Renal cortical epithelial cell (primary cell): ENCODE data around the gene AP4E1. TPM values are rescaled to one million over a fixed set of nuclear protein-coding genes. Genes with fewer than 3 reads are reported as not detected.
A peak's percentile ranks its signal among the peaks of the same experiment; 100 is the strongest.
"Not testable (repeated sequence)": the region's sequence is repeated elsewhere in the genome, so short reads cannot be mapped to it uniquely, and the experiment has no call there.

Experiments
- DNase-seq: peaks from one replicate; pipeline ENCODE4 v3.0.0-alpha.2; 2011; ENCODE audit warnings: low read depth
- total RNA-seq: library from RNA; depleted of rRNA; stranded (reverse); fragments of >200 nt; gene quantifications from 2 replicates; pipeline ENCODE4 v1.2.3, GENCODE V29; 2014

The AP4E1 gene
- total RNA-seq, 1 donor from 2014 or later, result 18.8 TPM

DNA sequence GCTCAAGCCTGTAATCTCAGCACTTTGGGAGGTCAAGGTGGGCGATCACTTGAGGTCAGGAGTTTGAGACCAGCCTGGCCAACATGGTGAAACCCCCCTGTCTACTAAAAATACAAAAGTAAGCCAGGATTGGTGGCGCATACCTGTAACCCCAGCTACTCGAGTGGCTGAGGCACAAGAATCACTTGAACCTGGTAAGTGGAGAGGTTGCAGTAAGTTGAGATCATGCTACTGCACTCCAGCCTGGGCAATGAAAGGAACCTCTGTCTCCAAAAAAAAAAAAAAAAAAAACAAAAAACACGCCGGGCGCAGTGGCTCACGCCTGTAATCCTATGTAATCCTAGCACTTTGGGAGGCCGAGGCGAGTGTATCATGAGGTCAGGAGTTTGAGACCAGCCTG lies 18.9 kb upstream of the AP4E1 start:
- no peak for DNase-seq

DNA sequence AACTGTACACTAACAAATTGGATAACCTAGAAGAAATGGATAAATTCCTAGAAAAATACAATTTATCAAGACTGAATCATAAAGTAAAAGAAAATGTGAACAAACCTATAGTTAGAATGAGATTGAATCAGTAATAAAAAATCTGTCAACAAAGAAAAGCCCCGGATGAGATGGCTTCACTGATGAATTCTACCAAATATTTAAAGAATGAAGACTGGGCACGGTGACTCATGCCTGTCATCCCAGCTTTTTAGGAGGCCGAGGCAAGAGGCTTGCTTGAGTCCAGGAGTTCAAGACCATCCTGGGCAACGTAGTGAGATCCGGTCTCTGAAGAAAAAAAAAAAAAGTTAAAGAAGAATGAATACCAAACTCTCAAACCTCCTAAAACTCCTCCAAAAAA lies 17.7 kb upstream of the AP4E1 start:
- no peak for DNase-seq

DNA sequence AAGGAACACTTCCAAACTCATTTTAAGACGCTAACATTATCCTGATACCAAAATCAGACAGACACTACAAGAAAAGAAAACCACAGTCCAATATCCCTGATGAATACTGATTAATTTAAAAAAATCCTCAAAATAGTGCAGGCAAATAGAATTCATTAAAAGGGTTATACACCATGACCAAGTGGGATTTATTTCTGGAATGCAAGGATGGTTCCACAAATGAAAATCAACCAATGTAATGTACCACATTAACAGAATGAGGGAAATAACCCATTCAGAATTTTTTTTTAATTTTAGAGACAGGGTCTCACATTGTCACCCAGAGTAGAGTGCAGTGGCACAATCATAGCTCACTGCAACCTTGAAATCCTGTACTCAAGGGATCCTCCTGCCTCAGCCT lies 17.3 kb upstream of the AP4E1 start:
- DNase-seq, result no peak

DNA sequence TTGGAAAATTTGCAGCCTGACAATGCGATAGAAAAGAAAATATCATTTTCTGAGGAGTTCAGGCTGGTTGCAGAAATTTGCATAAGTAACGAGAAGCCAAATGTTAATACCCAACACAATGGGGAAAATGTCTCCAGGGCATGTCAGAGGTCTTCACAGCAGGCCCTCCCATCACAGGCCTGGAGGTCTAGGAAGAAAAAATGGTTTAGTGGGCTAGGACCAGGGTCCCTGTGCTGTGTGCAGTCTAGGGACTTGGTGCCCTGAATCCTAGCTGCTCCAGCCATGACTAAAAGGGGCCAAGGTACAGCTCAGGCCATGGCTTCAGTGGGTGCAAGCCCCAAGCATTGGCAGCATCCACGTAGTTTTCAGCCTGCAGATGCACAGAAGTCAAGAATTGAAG lies 14.5 kb upstream of the AP4E1 start:
- DNase-seq, result no peak

DNA sequence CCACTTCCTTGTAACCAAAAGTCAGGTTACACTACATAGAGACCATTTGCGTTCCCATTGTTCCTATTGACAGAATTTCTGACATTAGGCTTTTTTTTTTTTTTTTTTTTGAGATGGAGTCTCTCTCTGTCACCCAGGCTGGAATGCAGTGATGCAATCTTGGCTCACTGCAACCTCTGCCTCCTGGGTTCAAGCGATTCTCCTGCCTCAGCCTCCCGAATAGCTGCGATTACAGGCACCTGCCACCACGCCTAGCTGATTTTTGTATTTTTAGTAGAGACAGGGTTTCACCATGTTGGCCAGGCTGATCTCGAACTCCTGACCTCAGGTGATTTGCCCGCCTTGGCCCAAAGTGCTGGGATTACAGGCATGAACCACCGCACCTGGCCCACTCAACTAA lies 7.1 kb upstream of the AP4E1 start:
- DNase-seq, result not testable (repeated sequence)

DNA sequence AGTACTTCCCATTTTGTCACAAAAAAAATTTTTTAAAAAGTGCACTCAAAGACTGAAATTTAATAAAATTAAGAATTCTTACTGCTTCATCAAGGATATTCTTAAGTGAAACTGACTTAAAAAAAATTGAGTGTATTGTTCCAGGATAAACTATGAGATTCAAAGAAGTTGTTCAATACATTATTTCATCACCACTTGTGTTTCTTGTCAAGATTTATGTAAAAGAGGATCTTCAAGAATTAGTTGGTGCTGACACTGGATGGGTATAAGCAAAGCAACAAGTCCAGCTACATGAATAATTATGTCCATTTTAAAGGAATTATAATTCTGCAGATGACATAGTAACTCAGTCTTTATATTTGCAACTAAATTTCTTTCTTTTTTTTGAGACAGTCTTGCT lies 4.3 kb upstream of the AP4E1 start:
- no peak for DNase-seq

DNA sequence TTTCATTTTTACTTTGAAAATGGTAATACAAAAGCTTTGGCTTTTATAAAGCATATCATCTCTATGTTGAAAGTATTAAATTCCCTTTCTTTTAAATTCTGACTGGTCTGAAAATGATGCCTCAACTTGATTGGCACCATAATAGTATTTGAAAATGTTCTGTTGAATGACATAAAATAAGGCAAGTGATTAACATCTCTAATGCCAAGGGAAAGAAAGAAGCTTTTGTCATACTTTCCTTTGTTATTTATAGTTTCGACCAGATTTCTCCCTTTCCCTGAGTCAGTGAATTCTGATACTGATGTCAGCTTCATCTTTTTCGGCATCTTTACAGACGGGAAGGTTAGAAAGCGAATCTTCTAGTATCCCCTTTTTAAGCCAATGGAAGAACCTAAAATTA lies 3.4 kb upstream of the AP4E1 start:
- no peak for DNase-seq

DNA sequence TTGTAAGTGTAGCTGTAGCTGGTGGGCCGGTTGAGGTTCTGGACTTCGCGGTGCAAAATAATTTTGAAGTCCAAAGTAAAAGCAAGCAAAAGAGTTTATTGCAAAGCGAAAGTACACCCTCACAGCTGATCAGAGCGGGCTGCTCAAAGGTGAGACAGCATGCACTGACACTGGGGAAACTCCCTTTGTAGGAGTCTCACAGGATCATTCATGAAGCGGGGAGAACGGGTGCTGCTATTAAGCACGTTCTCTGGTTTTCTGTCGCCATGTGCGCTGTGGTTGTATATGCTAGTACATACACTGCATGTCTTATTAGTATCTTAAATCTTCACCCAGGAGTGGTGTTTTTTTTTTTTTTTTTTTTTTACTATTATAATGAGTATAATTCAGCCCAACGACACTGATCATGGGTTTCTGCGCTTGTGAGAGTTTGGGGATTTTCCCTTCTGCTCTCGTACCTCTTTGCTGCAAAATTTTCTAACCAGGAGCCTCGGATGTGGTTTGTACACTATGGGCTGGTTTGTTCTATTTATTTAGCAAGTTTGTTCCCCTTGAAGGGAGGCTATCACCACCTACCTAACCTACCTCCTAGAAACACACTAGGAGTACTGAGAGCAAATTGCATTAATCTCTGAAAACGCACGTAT lies 1.4 kb upstream of the AP4E1 start:
- DNase-seq, result peak; percentile 52

DNA sequence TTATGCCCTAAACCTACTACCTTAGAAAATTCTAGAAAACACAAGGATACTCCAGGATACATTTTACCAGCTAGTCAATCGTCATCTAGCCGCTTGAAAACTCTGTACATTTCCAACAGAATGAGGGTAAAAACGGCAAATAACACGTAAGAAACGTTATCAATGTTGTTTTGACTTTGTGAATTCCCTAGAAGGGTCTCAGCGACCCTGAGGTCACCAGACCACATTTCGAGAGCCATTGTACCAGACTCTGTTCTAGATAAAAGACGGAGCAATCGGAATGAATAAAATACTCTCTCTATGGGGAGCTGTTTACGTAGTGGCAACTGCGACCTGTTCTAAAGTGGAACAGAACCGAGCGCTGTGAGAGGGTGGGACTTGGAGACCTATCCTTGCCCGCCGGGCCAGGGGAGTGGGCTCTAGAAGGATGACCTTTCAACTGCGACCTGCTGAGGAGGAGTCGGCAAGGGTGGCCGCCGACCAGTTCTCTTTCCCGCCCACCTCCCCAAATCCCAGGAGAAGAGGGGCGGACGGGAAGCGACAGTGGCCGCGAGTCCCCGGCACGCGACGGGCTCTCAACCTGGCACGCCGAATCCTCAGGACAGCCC lies 778 bp upstream of the AP4E1 start:
- peak; percentile 33 for DNase-seq

DNA sequence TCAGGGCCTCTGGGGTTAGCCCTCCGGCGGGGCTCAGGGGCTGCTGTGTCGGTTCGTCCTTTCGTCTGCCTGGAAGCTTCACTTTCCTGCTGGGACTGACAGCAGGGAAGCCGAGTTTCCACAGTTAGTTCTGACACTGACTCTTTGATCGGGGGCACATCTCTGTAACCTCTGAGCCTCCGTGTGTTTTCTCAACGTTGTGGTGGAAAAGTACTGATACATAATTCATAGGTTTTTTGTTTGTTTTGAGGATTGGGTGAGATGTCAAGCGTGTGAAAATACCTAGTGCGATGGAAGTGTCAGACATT lies 481 bp downstream of the AP4E1 start:
- DNase-seq, result peak; percentile 25

DNA sequence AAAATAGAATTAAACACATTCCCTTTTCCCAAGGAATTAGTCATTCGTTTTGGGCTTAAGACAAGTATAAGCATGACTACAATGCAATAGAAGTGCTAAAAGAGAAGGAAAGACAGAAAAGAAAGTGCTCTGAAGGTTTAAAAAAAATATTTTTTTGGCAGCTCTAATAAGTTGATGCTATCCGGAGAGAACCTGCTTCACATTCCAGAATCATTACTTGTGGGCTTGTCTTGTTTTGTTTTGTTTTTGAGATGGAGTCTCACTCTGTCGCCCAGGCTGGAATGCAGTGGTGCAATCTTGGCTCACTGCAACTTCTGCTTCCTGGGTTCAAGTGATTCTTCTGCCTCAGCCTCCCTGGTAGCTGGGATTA lies 1.9 kb downstream of the AP4E1 start:
- peak; percentile 76 for DNase-seq

DNA sequence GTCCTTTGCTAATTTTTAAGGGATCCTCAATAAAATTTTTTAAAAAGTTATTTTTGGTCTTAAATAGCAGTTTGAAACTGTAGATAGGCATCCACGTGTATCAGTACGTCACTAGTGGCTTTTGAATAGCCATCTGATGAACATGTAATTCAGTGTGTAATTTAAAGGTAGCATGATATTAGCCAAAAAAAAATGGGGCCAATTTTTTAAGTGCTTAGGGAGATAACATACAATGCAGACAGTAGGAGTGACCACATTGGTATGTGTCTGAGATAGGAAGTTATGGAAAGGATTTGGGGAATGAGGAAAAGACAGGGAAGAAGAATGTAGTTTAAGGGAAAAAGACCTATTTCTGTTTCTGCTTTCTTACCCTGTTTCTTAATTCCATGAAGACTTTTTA lies 2.5 kb downstream of the AP4E1 start:
- no peak for DNase-seq

DNA sequence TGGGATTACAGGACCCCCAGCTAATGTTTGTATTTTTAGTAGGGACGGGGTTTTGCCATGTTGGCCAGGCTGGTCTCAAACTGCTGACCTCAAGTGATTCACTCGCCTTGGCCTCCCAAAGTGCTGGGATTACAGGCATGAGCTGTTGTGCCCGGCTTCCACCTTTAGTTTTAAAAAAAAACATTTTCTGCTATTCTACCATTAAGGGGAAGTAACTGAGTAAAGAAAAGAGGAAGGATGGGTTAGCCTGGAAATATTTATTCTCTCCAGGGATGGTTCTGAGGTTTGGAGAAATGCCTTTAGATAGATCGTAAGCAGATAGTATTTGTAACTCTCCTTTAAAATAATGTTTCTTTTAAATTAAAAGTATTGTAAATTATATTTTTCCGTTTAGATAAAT lies 3.1 kb downstream of the AP4E1 start:
- no peak for DNase-seq

DNA sequence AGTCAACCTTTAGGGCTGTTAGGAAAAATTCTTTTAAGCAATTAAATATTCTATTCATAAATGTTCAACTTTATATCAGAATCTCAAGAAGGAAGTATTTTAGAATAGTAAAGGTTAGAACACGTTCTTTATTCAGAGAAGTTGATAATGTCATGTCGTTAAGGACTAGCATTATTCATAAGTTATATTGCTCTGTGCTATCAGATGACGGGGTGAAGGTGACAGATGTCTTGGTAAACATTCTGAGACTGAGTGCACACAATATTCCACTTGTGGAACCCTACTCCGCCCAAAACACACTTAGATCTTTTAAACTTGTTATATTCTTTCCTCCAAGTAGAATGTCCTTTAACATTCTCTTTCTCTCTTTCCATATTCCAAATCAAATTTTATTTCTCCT lies 7.9 kb downstream of the AP4E1 start:
- no peak for DNase-seq

DNA sequence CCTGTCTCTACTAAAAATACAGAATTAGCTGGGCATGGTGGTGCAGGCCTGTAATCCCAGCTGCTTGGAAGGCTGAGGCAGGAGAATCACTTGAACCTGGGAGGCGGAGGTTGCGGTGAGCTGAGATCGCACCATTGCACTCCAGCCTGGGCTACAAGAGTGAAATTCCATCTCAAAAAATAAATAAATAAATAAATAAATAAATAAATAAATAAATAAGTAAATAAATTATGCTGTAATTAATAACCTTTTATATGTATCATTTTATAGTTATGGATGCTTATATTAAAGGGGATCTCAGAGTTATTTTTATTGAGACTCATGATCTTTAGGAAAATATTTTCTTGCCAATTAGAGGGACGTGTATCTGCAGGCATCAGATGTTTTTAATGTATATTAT lies 10.9 kb downstream of the AP4E1 start:
- not testable (repeated sequence) for DNase-seq

DNA sequence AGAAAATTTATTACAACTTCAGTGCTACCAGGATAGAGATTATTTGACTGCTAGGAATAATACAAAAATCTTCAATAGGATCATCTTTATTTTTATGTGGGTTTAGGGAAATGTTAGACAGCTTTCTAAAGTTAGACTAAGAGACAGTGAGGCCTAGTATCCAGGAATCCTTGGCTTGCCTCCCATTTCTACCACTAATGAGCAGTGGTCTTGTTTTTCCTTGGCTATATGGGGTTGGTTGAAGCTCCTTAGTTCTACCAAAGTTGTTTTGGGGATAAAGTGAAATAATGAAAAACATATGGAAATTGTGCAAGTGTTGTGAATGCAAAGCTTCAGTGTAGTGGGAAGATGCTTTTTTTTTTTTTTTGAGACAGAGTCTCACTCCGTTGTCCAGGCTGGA lies 16.8 kb downstream of the AP4E1 start:
- no peak for DNase-seq

DNA sequence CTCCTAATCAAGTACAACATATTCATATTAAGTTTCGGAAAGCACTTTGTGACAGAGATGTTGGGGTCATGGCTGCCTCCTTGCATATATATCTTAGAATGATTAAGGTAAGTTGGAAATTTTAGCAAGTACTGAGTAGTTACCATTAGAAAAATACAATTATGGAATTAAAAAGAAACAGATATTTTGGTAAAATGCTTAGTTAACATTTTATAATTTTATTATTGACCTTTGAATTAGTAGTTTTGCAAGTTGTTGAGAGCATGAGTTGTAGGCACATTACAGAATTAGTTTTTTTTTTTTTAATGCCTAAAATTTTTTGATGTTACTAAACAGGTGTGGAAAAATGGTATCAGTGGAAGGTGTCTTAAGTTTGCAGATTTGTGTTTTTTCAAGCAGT lies 20.6 kb downstream of the AP4E1 start:
- DNase-seq, result no peak

DNA sequence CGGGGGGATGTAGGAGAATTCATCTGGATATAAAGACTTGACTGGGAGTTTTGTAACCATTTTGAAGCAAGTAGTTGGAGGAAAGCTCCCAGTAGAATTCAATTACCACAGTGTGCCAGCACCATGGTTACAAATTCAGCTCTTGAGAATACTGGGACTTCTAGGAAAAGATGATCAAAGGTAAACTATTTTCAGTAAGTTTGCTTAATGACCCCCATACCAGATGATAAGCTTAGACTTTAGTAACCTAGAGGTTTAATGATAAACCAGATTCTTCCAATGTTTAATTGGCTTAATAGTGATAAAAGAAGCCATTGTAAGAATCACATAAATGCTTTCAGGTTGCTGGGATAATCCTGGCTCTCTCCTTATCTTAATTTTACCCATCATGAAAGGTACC lies 22.3 kb downstream of the AP4E1 start:
- DNase-seq, result peak; percentile 1

DNA sequence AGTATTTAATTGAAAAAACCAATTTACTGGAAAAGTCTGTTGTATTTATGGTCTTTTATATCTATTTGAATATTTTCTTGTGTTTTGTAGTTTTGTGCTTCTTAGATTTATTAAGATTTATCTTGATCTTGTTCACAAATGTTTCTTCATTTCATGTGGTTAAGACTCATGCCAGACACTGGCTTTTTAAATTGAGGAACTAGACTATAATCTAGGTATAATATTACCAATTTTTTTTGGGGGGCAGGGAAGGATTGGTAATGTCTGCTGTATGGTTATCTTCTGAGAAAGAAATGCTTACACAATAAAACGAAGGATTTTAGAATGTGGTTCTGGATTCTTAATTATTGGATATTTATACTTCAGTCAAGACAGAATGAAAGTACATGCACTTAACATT lies 24.9 kb downstream of the AP4E1 start:
- no peak for DNase-seq

DNA sequence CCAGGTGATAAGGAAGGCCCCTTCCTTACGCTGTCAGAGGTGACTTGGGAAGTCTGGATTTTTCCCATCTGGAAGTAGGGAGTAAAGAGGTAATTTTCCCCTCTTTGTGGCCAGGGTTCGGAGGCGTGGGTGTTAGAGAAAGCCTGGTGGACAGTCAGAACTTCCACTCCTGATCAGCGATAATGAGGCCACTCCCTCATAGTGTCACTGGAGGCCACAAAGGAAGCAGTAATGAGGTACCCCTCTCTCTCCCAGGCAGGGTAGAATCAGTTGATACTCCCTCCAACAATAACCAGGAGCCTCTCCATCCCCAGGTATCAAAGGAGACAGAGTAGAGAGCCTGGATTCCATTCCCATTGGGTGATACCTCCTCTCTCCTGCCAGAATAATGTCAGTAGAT lies 30.0 kb downstream of the AP4E1 start:
- no peak for DNase-seq

DNA sequence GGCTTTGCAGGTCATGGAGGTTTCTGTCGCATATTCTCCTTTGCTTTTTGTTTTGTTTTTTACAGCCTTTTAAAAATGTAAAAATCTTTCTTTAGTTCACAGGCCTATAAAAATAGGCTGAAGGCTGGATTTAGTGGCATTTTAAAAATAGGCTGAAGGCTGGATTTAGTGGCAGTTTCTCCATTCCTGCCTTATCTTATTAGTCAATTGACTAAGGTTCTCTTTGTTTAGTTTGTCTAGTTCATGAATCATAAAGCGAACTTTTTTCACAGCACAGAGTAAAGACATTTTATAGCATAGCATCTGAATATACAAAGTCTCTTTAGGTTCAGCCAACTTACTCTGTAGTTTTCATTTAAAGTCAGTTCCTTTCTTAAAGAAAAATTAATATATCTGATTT lies 31.4 kb downstream of the AP4E1 start:
- DNase-seq, result no peak

DNA sequence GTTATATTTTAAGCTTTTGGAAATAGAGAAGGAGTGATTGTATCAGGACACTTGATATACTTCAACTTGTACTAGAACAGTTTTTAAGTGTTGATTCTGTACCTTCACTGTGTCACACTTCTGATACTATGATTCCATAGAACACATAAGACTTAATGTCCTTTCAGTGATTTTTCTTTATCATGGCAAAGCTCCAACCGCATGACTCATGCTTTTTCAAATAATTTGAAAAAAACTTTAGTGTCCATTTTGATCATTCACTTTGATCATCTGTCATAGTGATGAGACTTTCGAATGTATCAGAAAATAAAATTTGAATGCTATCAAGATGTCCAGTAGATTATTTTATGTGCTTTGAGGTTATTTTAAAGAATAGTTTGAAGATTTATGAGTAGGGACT lies 32.0 kb downstream of the AP4E1 start:
- DNase-seq, result peak; percentile 12

DNA sequence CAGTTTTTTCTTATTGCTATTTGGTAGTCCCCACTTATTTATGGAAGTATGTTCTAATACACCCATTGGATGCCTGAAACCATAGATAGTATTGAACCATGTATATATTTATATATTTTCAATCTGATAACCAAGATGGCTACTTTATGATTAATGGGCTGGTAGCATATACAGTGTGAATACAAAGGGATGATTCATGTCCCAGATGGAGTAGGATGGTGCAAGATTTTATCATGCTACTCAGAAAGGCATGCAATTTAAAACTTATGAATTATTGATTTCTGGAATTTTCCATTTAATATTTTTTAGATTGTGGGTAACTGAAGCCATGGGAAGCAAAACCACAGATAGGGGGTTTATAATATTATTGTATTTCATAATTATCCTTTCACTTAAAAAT lies 35.2 kb downstream of the AP4E1 start:
- DNase-seq, result no peak

DNA sequence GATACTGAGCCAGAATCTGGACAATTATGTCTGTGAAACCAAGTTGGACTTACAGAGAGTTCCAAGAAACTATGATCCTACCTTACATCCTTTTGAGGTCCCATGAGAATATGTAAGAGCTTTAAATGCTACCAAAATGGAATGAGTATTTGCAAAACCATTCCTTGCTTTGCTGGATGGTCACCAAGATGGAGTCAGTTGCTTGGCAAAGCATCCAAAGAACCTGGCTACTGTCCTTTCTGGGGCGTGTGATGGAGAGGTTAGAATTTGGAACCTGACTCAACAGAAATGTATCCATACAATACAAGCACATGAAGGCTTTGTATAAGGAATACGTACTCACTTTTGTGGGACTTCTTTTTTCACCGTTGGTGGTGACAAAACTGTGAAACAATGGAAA lies 36.2 kb downstream of the AP4E1 start:
- no peak for DNase-seq

DNA sequence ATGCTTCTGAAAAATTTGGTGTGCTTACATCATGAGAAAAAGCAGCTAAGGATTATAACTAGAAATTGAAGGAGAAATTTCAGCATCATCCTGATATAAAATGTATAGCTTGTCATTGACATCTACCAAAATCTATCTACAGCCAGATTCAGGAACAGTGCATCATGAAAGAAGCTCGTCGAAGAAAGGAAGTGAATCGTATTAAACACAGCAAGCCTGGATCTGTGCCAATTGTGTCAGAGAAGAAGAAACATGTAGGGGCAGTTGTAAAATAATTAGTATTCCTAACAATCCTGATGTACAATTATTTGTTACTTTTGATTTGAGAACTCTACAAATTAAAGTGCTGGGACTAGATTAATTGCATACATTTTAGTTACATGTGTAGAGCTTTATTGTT lies 37.2 kb downstream of the AP4E1 start:
- DNase-seq, result no peak
